AG09309 (cell line): ENCODE measurements around the gene SPART.

ENCODE experiments used
- DNase-seq: peaks from one replicate; pipeline ENCODE4 v3.0.0-alpha.2; 2010; ENCODE audit warnings: low read depth
- H3K4me3 ChIP-seq: 2 replicates; pipeline ENCODE4 v1.5.1; 2011; ENCODE audit warnings: mild to moderate bottlenecking, low read depth, low read length, moderate library complexity; ENCODE audit not compliant: control insufficient read depth
- CTCF ChIP-seq: IDR thresholded peaks from 2 replicates; pipeline ENCODE4 v1.5.1; 2011; ENCODE audit warnings: mild to moderate bottlenecking, low read depth, low read length, inconsistent platforms; ENCODE audit not compliant: insufficient read depth, control insufficient read depth; ENCODE audit errors: missing control alignments

SPART gene

GRCh38 chr13:36346222-36347083 lies at the start of gene SPART:
TSS of gene SPART (minus strand) at chr13:36346394. CDS start at chr13:36335830, 10,564 bp downstream.
- peak; percentile 67 for DNase-seq
- TF ChIP-seq CTCF, result peak; percentile 95
- H3K4me3 ChIP-seq, result peak within 1 kb of the TSS; percentile 58

GRCh38 chr13:36395280-36395679 lies 49.1 kb upstream of the SPART start:
- peak; percentile 46 for DNase-seq
- peak; percentile 55 for TF ChIP-seq CTCF
- no peak overlapping the region for H3K4me3 ChIP-seq

GRCh38 chr13:36385489-36385888 lies 39.3 kb upstream of the SPART start:
- DNase-seq, result no peak
- no peak for TF ChIP-seq CTCF
- no peak overlapping the region for H3K4me3 ChIP-seq

- no peak for TF ChIP-seq CTCF
- no peak for DNase-seq
- no peak overlapping the region for H3K4me3 ChIP-seq
Measured at GRCh38 chr13:36382030-36382429, 35.8 kb upstream of the SPART start.

GRCh38 chr13:36377826-36378468 lies 31.8 kb upstream of the SPART start:
- no peak overlapping the region for H3K4me3 ChIP-seq
- TF ChIP-seq CTCF, result no peak
- peak; percentile 68 for DNase-seq

- no peak for TF ChIP-seq CTCF
- DNase-seq, result no peak
- H3K4me3 ChIP-seq, result no peak overlapping the region
Measured at GRCh38 chr13:36374063-36374462, 27.9 kb upstream of the SPART start.
